ACHN (cell line): ENCODE results near the gene TMEM258.

Source experiments
- DNase-seq: peaks from one replicate; pipeline ENCODE4 v3.0.0-alpha.2; 2015
- in situ Hi-C: cut with HindIII; loops from 2 replicates; pipeline ENCODE4 v1.10.0; 2017; ENCODE audit warnings: low sequenced_read_pairs, low pct_ligation_motif_present, low pct_unique_long_range_greater_than_20kb

Gene TMEM258

GRCh38 chr11:61827571-61828378 is 35.4 kb upstream of the TMEM258 start, which contains the start of gene FADS2:
Gene FADS2, plus strand, starts transcription at chr11:61828300. Its CDS starts 91 bp downstream, at chr11:61828391.
- peak; percentile 59 for DNase-seq
- in situ Hi-C loops: no loop called here

GRCh38 chr11:61826930-61827570 is 34.7 kb upstream of the TMEM258 start:
- DNase-seq: no peak
- in situ Hi-C loops: no loop called here

- DNase-seq: peak; percentile 16
- in situ Hi-C loops: no loop called here
Measured at GRCh38 chr11:61820174-61820573, 27.8 kb upstream of the TMEM258 start.

GRCh38 chr11:61817471-61818202 is 25.2 kb upstream of the TMEM258 start:
- in situ Hi-C loops: no loop called here
- no peak for DNase-seq

- in situ Hi-C loops: no loop called here
Measured at GRCh38 chr11:61816736-61817455, 24.5 kb upstream of the TMEM258 start, which contains the start of gene FADS1. Gene FADS1, minus strand, starts transcription at chr11:61817003. Its CDS starts 74 bp downstream, at chr11:61816929.

GRCh38 chr11:61815790-61816735 is 23.7 kb upstream of the TMEM258 start:
- in situ Hi-C loops: no loop called here
- DNase-seq: peak; percentile 74

More at GRCh38 chr11:61816736-61817455, 24.5 kb upstream of the TMEM258 start, which contains the start of gene FADS1:
- peak; percentile 96 for DNase-seq

- in situ Hi-C loops: no loop called here
- peak; percentile 95 for DNase-seq
Measured at GRCh38 chr11:61814958-61815789, 22.8 kb upstream of the TMEM258 start.

GRCh38 chr11:61814247-61814957 is 22.0 kb upstream of the TMEM258 start:
- in situ Hi-C loops: no loop called here

GRCh38 chr11:61812736-61813411 is 20.5 kb upstream of the TMEM258 start:
- DNase-seq: no peak
- in situ Hi-C loops: no loop called here

More at GRCh38 chr11:61814247-61814957, 22.0 kb upstream of the TMEM258 start:
- peak; percentile 28 for DNase-seq

- no peak for DNase-seq
- in situ Hi-C loops: no loop called here
Measured at GRCh38 chr11:61811831-61812230, 19.4 kb upstream of the TMEM258 start.

- no peak for DNase-seq
- in situ Hi-C loops: no loop called here
Measured at GRCh38 chr11:61810671-61811175, 18.3 kb upstream of the TMEM258 start.

GRCh38 chr11:61806785-61807184 is 14.4 kb upstream of the TMEM258 start:
- DNase-seq: no peak
- in situ Hi-C loops: no loop called here

GRCh38 chr11:61805146-61805545 is 12.7 kb upstream of the TMEM258 start:
- DNase-seq: no peak
- in situ Hi-C loops: no loop called here

GRCh38 chr11:61803889-61804647 is 11.7 kb upstream of the TMEM258 start:
- in situ Hi-C loops: no loop called here
- no peak for DNase-seq

- no peak for DNase-seq
- in situ Hi-C loops: no loop called here
Measured at GRCh38 chr11:61802605-61803004, 10.2 kb upstream of the TMEM258 start.
